ENCODE measurements around the gene FCF1.
"Not testable (repeated sequence)": the region's sequence is repeated elsewhere in the genome, so short reads cannot be mapped to it uniquely, and the experiment has no call there.

The FCF1 gene

DNA sequence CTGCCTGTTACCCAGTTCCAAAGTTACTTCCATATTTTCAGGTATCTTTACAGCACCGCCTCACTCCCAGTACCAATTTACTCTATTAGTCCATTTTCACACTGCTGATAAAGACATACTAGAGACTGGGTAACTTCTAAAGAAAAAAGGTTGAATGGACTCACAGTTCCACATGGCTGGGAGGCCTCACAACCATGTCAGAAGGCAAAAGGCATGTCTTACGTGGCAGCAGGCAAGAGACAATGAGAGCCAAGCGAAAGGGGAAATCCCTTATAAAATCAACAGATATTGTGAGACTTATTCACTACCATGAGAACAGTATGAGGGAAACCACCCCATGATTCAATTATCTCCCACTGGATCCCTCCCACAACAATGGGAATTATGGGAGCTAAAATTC, 9.9 kb upstream of the FCF1 start:
- no peak for DNase-seq

DNA sequence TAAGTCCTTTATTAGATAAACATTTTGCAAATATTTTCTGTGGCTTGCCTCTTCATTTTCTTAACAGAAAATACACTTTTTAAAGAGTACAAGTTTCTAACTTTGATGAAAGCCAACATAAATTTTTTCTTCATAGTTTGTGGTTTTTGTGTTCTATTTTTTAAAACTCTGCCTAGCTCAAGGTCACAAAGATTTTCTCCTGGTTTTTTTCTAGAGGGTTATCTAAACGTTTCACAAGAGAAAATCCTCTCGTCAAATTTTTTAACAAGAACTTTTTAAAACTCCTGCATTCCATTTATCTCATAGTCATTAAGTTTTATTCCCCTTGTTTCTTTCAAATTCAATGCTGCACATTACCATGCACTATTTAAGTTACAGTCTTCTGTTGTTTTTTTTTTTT, 8.3 kb upstream of the FCF1 start:
- DNase-seq: no peak

DNA sequence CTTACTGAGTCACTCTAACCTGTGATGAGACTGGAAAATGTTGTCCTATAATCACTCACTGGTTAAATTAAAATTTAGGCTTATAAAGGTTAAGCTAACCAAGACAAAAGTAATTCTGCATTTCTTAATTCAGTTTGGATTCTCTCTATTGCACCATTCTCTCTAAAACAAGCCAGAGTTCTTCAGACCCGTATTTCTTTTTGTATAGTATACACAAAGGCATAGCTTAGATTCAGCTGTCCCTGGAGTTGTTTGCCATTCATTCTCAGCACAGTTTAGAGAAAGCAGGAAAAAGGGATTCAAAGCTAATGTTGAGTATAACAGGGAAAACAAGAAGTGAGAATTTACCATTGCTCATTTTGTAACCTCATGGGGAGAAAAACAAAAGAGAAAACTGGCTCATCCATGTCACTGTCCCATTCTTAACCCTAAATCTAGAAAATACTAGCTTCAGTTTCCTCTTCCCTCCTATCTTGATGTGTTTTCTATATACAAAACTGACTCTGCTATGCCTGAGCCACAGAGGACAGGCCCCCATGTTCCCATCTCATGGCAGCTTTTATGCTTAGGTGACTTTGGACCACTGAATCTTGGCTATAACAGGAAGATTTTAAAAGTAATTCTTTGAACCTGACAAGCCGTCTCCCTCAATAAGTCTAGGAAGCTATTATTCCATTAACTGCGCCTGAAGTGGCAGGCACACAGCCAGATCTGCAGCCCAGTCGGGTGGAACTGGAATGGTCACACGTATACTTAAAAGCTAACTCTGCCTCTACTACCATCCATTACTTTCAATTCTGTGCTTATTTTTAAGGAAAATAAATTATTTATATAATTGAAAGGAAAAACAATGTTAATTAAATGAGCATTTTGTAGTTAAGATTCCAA, 7.1 kb upstream of the FCF1 start:
- no peak for DNase-seq

DNA sequence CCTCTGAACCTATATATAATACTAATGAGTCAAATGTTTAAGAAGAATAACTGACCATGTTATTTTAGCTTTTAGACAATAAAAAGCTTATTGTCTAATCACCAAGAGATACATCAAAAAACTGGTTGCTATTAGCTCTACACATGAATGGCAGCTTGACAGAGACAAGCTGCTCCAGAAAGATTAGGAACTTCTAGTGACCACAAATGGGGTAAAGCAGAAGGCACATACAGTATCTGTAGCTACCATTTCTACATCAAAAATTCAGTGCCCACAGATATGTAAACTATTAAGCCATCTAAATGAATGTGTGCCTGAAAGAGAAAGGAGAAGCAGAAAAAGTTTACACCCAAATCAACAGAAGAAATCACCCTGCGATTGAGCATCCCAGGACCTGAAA, 2.5 kb upstream of the FCF1 start:
- DNase-seq: no peak

DNA sequence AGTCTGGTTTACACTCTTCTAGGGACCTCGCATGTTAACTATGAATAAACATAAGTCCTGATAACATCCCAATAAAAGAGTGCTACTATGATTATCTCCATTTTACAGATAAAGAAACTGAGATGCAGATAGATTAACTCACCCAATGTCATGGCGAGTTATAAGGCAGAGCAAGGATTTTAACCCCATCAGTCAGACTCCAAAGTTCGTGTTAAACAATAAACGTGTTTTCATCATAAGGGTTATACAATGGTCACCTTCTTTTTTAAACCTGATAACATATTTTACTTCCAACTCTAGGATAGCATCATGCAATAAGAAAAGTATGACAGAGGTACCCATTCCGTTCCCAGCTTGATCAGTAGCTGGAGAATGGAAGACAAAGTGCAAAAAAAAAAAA, 1.3 kb upstream of the FCF1 start:
- no peak for DNase-seq

DNA sequence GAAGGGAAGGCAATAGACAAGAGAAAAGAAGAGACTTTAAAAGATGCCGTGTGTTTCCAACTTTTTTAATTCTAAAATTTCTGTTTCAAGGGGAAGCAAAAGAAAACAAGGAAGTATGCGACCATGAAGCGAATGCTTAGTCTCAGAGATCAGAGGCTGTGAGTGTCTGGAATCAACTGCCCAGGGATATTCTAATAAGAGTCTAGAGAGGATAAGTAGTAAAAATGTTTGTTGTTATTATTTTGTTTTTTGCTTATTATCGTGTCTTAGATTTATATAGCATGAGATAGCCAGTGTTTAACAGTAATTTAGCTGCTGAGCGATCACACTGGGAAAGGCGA, 421 bp downstream of the FCF1 start:
- DNase-seq: no peak

DNA sequence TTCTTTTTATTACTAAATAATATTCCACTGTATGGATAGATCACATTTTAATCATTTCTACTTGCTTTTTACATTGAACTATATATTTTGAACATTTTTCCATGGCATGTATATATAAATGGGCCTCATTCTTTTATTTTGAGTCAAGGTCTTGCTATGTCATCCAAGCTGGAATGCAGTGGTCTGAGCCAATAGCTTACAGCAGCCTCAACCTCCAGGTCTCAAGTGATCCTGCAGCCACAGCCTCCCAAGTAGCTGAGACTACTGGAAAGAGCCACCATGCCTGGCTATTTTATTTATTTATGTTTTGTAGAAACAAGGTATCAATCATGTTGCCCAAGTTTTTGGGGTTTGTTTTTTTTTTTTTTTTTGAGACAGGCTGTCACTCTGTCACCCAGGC, 7.6 kb downstream of the FCF1 start:
- no peak for DNase-seq

DNA sequence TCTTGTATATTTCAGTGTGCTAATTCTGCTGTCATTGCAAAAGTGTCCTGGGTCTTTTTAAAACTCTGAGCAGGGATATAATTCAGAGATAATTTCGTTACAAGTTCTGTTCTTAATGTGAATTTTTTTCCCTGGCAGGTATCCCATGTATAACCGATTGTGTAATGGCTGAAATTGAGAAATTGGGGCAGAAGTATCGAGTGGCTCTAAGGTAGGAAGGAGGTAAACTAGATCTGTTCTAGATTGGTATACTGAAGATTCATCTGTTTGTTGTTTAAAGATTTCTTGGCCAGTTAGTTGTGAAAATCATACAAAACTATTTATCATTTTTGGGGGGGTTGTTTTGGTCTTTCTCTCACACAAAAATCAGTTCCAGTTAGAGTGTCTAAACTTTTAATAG, 10.2 kb downstream of the FCF1 start:
- no peak for DNase-seq

DNA sequence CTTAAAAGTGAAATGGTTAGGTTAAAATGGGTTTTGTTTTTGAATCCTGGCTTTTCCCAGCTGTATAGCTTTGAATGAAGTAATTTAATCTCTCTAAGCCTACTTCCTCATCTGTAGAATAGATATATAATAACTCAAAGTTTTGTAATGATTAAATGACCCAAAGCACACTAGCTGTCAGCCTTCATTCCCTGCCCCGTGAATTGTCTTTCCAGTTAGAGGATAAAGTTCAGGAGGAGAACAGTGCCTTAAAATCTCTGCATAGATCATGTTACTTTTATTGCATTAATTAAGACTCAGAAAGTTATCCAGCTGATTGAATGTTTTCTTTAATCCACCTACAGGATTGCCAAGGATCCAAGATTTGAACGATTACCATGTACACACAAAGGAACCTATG, 19.4 kb downstream of the FCF1 start:
- no peak for DNase-seq

DNA sequence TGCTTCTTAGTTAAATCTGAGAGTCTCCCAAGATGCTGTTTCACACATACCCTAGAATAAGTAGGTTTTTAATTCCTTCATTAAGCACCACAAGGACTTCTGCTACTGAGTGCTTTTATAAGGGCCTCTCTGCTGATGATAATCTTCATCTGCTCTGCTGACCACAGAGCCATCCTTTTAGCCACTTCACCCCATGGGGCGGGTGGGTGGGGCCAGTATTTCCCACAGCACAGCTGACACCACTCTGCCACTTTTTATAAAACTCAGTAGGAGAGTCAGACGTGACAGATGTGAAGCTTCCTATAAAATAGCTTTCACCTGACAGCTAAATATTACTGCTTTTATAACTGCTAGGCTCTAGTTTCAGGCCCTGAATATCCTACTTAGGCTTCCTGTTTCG, 20.3 kb downstream of the FCF1 start:
- no peak for DNase-seq

DNA sequence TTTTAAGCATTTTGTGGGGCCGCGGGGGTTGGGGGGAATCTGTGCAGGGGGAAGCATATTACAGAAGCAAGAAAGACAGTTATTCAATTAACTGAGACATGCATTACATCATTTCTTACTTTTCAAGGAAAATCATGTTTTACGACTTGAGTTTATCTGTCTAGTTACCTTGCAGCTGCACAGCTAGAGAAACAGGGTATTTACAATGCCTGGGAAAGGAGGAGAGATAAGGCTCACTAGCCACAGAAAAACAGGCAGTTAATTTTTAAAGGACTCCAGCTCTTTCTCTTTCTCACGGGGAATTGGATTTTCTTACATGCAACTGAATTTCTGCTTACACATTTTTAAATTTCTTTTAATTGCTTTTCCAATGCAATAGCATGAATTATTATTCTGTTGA, 22.2 kb downstream of the FCF1 start:
- DNase-seq: no peak

DNA sequence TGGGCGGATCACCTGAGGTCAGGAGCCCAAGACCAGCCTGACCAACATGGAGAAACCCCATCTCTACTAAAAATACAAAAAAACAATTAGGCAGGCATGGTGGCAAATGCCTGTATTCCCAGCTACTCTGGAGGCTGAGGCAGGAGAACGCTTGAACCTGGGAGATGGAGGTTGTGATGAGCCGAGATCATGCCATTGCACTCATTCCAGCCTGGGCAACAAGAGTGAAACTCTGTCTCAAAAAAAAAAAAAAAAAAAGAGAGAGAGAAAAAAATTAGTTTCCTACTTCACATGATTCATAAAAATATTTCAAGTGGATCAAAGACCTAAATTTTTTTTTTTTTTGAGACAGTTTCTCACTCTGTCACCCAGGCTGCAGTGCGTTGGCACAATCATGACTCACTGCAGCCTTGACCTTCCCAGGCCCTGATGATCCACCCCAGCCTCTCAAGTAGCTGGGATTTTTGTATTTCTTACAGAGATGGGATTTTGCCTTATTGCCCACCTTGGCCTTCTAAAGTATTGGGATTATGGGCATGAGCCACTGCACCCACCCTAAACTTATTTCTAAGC, 24.9 kb downstream of the FCF1 start:
- DNase-seq: no peak

DNA sequence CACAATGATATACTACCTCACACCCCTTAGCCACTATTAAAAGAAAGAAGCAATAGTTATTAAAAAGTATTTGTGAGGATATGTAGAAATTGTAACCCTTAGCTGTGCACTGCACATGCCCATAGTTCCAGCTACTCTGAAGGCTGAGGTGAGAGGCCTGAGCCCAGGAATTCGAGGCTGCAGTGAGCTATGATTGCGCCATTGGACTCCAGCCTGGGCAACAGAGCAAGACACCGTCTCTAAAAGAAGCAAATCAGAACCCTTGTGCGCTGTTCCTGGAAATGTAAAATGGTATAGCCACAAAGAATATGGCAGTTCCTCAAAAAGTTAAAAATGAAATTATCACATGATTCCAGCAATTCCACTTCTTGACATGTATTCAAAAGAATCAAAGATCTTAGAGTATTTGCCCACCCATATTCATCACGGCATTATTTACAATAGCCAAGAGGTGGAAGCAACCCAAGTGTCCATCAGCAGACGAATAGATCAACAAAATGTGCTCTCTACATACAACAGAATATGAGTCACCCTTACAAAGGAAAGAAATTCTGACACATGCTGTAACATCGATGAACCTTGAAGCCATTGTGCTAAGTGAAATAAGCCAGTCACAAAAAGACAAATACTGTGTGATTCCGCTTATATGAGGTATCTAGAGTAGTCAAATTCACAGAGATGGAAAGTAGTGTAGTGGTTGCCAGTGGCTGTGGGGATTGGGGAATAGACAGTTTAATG, 26.5 kb downstream of the FCF1 start:
- DNase-seq: no peak

DNA sequence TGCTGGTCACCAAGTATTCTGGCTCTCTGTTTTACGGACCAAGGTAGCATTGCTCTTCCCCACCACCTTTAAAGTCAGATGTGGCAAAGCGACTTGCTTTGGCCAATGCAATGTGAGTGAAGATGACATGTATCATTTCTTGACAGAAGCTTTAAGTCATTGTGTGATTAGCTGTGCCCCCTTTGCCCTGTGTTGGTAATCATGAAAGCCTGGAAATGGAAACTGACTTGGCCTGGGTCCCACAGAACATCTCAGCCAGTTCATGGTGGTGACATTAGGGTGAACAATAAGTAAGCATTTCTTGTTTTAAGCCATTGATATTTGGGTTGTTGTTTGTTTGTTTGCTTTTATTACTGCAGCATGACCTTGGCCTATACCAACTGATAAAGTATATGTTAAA, 34.3 kb downstream of the FCF1 start:
- no peak for DNase-seq

DNA sequence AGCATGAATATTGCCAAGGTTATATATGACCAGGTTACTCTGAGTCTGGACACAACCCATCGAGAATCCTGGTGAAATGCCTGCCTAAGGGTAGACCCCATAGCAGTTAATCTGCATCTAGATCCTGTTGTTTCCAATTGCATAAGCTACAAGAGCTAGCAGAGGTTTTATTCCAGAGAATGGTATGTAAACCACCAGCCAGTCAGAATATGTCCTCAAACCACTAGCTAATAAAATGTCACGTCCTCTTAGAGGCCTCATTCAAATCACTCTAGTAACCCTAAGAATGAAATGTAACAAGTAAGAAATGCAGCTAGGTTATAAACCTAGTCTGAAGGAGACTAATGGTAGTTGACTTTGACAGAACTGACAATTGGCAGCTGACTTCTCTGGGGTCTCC, 41.2 kb downstream of the FCF1 start:
- no peak for DNase-seq

DNA sequence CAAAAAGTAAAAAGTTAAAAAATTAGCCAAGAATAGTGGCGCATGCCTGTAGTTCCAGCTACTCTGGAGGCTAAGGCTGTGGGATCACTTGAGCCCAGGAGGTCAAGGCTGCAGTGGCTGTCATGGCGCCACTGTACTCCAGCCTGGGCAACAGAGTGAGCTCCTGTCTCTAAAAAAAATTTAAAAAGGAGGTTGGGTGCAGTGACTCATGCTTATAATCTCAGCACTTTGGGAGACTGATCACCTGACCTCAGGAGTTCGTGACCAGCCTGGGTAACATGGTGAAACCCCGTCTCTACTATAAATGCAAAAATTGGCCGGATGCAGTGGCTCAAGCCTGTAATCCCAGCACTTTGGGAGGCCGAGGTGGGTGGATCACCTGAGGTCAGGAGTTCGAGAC, 42.0 kb downstream of the FCF1 start:
- no peak for DNase-seq

DNA sequence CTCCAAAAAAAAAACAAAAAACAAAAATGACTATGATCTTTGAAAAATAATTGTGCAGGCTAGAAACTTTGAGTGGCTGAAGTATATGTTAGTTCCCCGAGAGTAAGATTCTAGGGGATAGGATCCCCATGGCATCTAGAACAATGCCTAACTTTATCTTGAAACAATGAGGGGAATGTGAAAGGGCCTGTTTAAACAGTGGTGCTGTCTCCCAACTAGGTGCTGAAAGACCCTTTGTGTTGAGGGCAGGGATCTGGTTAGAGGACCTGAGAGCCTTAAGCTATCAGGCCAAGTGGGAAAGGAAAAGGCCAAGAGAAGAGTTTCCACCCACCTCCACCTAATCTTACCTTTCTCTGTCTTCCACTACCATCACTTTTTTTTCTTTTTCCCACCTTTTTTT, 43.4 kb downstream of the FCF1 start:
- no peak for DNase-seq

DNA sequence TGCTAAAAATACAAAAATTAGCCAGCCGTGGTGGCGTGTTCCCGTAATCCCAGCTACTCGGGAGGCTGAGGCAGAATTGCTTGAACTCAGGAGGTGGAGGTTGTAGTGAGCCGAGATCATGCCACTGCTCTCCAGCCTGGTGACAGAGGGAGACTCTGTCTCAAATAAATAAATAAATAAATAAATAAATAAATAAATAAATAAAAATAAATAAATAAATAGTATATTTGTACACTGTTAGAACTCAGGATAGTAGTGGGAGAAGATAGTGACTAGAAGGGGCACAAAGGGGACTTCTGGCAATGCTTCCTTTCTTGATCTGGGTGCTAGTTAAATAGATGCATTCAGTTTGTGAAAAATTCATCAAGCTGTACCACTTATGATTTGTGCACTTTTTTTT, 45.6 kb downstream of the FCF1 start:
- not testable (repeated sequence) for DNase-seq

DNA sequence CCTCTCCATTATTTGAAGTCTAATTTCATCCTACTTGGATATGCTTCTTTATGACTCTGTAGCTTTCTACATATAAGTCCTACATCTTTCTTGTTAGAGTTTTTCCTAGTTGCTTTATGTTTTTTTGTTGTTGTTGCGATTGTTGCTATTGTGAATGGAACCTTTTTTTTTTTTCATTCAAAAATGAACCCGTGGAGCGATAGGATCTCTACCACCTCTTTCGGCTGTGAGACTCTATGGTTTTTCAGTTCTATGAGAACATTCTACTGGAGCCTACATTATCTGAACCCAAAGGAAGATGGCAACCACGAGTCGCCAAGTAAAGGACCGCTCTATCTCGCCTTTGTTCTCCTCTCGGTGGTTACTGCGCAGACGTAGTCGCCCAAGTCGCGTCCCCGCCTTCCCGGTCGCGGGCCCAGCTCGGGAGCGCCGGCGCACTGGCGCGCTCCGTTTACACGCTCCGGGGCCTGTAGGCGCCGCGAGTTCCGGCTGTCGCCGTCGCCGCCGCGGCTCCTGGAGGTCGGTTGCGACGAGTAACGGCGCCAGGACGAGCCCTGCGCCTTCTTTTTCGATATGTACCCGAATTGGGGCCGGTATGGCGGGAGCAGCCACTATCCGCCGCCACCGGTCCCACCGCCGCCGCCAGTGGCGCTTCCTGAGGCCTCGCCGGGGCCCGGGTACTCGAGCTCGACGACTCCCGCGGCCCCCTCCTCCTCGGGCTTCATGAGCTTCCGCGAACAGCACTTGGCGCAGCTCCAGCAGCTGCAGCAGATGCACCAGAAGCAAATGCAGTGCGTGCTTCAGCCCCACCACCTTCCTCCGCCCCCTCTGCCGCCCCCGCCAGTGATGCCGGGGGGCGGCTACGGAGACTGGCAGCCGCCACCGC, 50.2 kb downstream of the FCF1 start, which contains the start of gene YLPM1:
Gene YLPM1 (plus strand): TSS at position 400 of the 886 bp plus-strand sequence. CDS start 174 bp downstream, at position 574.
- peak; percentile 93 for DNase-seq

DNA sequence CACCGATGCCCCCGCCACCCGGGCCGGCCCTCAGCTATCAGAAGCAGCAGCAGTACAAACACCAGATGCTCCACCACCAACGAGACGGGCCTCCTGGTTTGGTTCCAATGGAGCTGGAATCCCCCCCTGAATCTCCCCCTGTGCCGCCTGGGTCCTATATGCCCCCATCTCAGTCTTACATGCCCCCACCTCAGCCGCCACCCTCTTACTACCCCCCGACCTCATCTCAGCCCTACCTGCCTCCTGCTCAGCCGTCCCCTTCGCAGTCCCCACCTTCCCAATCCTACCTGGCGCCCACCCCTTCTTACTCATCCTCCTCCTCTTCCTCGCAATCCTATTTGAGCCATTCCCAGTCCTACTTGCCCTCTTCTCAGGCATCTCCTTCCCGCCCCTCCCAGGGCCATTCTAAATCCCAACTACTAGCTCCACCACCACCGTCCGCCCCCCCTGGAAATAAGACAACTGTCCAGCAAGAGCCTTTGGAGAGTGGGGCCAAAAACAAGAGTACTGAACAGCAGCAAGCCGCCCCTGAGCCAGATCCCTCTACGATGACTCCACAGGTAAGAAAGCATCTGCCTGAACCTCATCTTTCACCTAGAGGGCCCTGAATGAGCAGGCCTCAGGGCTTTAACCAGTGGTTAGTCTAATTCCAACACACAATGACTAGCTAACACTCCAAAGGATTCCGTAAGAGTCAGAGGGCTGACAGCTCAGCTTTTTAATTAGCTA, 51.0 kb downstream of the FCF1 start:
- peak; percentile 25 for DNase-seq

DNA sequence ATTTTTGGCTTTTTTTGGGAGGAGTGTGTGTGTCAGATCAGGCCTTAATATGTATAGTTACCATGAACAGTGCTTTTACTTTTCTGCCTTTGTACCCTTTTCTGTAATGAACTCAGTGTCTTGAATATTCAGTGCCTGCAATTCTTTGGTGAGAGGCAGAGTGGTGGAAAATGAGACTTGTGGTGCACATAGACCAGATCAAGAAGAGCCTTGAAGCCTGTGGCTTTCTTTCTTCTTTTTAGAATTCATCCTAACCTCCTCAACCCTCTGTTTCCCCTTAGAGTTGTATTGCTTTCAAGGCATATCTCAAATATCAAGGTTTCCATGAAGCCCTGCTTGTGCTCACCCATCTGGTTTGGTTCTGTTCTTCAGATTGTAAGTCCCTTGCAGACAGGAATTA, 52.8 kb downstream of the FCF1 start:
- no peak for DNase-seq

DNA sequence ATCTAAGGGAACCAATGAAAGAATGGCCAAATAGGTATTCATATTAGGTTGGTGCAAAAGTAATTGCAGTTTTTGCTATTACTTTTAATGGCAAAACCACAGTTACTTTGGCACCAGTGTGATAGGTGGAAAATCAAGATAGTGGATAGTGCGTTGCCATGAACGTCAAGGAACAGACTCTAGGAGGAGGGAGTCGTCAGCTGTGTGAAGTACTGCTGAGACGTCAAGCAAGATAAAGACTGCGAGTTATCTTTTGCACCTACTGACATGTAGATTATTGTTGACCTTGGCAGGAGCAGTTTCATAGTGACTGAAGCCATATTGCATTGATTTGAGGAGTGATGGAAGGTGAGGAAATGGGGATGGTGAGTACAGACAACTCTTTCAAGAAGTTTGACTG, 58.5 kb downstream of the FCF1 start:
- no peak for DNase-seq
